HG02970 (cell line): ENCODE measurements around the gene TNNI2.
"Not testable (repeated sequence)": the region's sequence is repeated elsewhere in the genome, so short reads cannot be mapped to it uniquely, and the experiment has no call there.

Source experiments
- ATAC-seq: cut with Tn5 transposase; IDR thresholded peaks from one replicate; pipeline ENCODE4 v1.9.1; 2021; ENCODE audit warnings: mild to moderate bottlenecking, moderate library complexity, moderate number of reproducible peaks; ENCODE audit not compliant: unreplicated experiment, low FRiP score

TNNI2 gene

GRCh38 chr11:1838426-1839144, at the start of gene TNNI2:
Gene TNNI2, plus strand, starts transcription at chr11:1838981. Its CDS starts 716 bp downstream, at chr11:1839697.
- ATAC-seq = no peak

- no peak for ATAC-seq
Observed at GRCh38 chr11:1791912-1792311, 46.9 kb upstream of the TNNI2 start.

- no peak for ATAC-seq
Observed at GRCh38 chr11:1792461-1792860, 46.3 kb upstream of the TNNI2 start.

GRCh38 chr11:1793081-1793480, 45.7 kb upstream of the TNNI2 start:
- no peak for ATAC-seq

- no peak for ATAC-seq
Observed at GRCh38 chr11:1796413-1797011, 42.3 kb upstream of the TNNI2 start.

GRCh38 chr11:1797391-1798125, 41.2 kb upstream of the TNNI2 start:
- no peak for ATAC-seq

DNA sequence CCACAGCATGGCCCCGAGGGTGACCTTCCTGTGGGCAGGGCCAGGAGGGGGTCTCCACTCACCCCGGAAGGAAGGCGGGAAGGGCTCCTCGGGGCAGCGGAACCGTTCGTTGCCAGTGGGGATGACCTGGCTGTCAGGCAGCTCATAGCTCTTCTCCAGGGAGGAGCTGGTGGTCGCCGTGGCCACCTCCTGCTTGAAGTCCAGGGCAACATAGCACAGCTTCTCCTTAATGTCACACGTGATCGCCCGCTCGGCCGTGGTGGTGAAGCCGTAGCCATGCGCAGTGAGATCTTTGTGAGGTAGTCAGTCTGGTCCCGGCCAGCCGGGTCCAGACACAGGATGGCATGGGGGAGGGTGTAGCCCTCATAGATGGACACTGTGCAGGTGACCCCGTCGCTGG, 35.5 kb upstream of the TNNI2 start:
- no peak for ATAC-seq

- ATAC-seq = not testable (repeated sequence)
Observed at GRCh38 chr11:1803835-1804519, 34.8 kb upstream of the TNNI2 start.

DNA sequence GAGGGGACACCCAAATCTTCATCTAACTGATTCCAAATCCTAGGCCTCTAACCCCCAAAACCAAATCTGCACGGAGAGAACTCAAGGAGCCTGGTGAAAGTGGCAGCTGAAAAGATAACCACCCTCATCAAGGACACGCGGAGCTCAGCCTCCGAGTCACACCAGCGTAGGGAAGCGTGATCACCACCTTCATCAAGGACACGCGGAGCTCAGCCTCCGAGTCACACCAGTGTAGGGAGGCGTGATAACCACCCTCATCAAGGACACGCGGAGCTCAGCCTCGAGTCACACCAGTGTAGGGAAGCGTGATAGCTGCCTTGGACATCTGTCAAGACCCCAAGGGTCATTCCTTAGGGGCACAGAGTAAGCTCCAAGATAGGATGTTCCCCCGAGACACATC, 33.3 kb upstream of the TNNI2 start:
- no peak for ATAC-seq

DNA sequence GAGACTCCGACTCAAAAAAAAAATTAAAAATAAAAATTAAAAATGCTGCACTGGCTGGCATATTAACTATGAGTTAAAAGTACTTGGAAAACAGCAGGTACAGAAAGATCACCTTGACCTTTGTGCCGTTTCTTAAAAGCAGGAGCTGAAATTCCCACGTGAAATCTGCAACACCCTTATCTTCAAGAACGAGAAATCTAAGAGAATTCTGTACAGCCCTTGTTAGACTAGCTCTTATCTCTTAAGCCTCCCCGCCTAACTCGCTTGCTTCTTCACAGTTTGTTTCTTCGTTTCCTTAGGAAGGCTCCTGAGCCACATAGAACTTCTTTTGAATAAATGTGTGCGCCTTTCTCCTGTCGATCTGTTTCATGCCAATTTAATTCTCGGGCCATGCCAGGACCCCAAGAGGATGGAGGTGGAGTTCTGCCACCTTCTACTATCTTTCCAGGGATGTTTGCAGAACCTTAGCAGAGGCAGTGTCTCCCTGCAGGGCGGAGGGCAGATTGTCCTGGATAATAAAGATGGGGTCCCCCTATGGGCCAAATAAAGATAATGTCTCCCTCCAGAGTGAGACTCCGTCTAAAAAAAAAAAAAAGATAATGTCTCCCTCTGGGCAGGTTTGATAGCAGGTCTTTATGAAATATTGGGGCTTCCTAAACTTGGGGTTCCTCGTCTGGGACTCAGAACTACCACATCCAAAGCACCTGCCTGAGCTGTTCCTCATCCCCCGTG, 31.4 kb upstream of the TNNI2 start:
- ATAC-seq = no peak

GRCh38 chr11:1810761-1811160, 28.0 kb upstream of the TNNI2 start:
- no peak for ATAC-seq

- ATAC-seq = no peak
Observed at GRCh38 chr11:1812274-1812673, 26.5 kb upstream of the TNNI2 start.

DNA sequence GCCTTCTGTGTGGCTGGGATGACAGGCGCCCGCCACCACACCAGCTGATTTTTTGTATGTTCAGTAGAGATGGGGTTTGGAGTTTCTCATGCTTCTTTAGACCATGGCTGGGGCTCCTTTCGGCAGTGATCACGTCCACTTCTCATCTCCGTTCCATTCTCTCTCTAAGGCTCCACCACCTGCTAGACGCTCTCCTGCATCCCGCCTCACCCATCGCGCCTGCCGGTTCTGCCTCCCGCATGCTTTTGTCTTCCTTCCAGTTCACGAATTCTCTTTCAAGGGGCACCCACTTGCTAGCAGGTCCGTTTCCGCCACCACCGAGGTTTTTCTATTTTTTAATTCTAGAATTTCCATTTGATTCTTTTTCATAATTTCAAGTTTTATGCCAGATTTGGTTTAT, 26.0 kb upstream of the TNNI2 start:
- no peak for ATAC-seq

- not testable (repeated sequence) for ATAC-seq
Observed at GRCh38 chr11:1813356-1813755, 25.4 kb upstream of the TNNI2 start.

- ATAC-seq = no peak
Observed at GRCh38 chr11:1814691-1815090, 24.1 kb upstream of the TNNI2 start.

DNA sequence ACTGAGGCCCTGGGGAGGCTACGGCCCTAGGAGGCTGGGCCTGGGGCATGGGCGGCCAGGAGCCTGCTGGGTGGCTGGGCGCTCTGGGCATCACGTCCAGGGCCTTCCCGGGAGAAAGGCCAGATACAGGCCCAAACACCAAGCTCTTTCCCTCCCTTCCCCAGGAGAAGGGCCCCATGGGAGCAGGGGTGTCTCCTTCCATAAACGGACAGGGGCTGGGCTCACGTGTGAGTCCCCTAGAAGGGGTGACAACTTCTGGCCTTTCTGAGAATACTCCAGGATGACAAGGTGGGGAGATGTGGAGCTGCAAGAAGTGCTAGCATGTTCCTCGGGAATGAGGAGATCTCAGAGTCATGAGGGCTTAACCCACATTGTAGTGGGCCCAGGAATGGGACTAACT, 23.5 kb upstream of the TNNI2 start:
- no peak for ATAC-seq

GRCh38 chr11:1815751-1816150, 23.0 kb upstream of the TNNI2 start:
- no peak for ATAC-seq

DNA sequence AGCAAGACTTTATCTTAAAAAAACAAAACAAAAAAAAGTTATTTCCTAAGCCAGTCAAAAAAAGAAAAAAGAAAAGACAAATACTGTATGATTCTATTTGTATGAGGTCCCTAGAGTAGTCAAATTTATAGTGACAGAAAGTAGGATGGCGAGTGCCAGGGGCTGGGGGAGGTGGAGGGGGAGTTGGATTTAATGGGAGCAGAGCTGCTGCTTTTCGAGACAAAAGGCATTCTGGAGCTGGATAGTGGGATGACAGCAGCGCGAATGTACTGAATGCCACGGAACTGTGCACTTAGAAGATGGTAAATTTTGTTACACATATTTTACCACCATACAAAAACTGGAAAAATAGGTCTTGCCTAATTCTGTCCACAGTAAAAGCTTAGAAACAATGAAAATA, 21.8 kb upstream of the TNNI2 start:
- no peak for ATAC-seq

- ATAC-seq = no peak
Observed at GRCh38 chr11:1817511-1817910, 21.3 kb upstream of the TNNI2 start.

- no peak for ATAC-seq
Observed at GRCh38 chr11:1819074-1819473, 19.7 kb upstream of the TNNI2 start.
